HG02759 (cell line): ENCODE measurements around the gene EFEMP1.
"Not testable (repeated sequence)": the region's sequence is repeated elsewhere in the genome, so short reads cannot be mapped to it uniquely, and the experiment has no call there.

ENCODE experiments used
- ATAC-seq: cut with Tn5 transposase; IDR thresholded peaks from one replicate; pipeline ENCODE4 v1.9.1; 2021; ENCODE audit warnings: mild to moderate bottlenecking, moderate library complexity; ENCODE audit not compliant: unreplicated experiment

EFEMP1 gene

DNA sequence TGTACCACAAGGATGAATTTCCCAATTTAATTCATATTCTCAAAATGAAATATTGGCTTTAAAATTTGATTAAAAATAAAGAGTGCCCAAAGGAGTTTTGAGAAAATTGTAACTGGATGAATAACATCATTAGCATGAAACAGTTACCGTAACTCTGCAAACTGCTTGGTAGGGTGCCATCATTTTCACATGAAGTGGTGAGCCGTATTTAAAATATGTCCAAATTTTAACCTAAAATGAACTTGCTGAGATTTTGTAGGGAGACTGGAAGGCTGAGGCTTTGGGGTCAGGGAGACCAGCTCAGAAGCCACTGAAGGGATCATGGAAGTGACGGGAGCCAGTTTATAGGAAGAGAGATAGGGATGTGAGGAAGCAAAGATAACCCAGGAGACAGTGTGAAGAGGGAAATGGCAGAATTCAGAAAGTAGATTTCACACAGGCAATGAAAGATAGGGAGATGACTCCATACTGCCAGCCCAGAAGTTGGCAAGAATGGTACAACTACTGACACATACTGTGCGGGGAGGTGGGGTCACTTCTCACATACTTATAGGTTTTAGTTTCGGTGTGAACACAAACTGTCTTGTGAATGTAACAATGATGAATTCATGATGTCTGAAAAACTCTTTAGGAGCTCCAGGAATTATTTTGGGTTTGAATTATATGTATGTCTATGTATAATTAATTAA lies 53.8 kb downstream of the EFEMP1 start:
- ATAC-seq = no peak

DNA sequence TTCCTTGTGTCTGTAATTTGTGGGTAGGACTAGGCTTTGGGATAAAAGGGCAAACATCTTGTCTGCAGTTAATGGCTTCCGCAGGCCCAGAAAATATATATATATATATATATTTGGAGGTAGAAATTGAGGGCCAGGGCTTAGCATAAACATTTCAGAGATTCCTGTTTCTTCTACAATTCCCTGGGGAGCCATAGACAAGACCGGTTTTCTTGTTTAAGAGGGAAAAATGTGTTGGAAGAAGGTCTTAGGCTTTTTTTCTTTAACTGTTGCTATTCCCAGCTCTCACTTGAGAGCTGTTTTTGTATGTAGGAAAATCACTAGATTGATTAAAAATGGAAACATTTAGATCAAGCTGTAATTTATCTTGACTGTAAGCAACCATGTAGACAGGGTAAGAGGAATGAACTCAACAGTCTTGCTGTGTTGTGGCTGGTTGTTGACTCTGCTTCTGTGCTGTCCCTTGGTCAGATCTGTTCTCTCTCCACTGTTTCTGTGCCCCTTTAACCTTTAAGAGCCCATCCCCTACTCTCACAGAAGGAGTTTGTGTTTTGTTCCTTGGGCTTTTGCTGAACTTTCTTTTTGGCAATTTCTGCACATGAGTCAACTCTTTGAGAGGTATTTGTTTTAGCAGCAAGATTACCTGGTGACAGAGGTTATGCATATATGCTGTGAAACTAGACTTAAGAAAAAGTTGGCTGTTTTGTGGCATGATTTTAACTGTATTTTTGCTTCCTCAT lies 58.3 kb downstream of the EFEMP1 start:
- ATAC-seq = no peak

DNA sequence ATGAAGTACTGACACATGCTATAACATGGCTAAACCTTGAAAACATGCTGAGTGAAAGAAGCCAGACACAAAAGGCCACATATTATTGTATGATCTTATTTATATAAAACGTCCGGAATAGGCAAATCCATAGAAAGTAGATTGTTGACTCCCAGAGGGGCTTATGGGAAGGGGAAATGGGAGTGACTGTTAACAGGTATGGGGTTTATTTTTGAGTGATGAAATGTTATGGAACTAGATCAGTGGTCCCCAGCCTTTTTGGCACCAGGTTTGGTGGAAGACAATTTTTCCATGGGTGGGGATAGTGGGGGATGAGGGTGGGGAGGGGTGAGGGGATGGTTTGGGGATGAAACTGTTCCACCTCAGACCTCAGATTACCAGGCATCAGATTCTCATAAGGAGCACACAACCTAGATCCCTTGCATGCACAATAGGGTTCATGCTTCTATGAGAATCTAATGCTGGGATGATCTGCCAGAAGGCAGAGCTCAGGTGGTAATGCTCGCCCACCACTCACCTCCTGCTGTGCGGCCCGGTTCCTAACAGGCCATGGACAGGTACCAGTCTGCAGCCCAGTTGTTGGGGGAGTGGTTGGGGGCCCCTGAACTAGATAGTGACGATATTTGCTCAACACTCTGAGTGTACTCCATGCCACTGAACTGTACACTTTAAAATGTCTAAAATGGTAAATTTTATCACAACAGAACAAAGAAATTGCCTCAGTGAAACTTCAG lies 59.1 kb downstream of the EFEMP1 start:
- no peak for ATAC-seq

DNA sequence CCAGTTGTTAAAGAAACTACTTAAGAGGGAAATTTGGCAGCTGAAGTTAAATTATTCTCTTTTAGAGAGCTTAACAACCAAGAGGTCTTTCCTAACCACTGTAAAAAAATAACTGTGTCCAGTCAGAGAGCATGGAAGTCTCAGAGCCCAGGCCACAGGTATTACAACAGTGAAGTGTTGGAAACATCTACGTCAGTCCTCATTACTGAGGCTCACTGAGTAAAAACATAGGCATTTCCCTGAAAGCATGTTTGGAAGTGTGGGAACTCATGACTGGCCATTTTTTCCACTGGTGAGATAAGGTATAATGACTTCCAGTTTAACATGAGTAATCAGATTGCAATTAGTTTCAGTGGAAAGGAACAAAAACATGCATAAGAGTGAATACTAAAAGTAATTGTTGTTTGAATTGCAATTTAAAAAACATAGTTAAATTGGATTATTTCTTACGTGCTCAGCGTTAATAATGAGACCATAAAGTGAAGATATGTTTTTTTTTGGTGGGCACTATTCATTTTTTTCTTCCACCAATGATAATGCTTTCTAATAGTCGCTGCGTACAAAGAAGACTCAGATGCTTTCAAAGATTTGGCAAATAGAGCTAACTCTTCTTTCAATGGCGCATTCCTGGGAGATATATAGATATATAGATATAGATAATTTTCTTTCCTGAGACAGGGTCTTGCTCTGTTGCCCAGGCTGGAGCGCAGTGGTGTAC lies 60.8 kb downstream of the EFEMP1 start:
- ATAC-seq = no peak

DNA sequence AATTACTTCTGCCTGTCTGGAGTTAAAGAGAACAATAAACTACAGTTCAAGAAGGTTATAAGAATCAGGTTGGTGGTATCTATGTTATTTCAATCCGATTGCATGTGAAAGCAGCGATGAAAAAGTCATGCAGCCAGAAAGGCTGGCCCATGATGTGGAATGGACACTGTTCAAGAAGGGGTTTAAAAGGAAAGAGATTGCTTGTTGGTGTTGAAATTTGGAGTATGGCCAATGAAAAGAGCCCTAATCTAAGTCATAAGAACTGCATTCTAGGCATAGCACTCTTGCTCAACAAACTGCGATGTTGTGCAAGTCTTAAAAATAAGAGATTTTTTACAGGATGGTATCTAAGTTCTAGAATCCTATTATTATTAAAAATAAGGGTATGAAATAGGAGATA lies 61.3 kb downstream of the EFEMP1 start:
- ATAC-seq = no peak

DNA sequence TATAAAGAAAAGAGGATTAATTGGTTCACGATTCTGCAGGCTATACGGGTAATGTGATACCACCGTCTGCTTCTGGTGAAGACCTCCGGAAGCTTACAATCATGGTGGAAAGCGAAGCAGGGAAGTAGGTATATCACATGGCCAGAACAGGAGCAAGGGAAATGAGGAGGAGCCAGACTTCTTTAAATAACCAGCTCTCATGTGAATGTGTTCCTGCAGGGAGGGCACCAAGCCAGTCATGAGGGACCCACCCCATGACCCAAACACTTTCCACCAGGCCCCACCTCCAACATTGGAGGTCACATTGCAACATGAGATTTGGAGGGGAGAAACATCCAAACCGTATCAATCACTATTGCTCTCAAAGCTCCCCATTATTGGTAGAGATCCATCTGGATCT lies 61.8 kb downstream of the EFEMP1 start:
- no peak for ATAC-seq

DNA sequence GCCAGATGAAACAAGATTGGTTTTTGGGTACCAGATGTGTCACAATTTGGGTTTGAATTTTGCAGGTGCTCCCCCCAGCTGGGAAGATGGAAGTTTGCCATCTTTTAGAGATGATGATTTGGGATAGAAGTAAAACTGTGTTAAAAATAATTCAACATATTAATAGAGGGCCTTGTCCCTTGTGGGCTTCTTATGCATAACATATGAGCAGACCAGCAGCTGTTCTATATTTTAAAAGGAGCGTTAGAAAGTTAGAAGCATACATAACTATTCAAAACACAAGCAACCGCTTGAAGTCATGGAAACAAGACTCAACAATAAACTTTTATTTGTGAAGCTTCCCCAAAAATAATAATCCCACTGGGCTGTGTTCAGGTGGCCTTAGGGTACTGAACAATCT lies 62.8 kb downstream of the EFEMP1 start:
- ATAC-seq = no peak

DNA sequence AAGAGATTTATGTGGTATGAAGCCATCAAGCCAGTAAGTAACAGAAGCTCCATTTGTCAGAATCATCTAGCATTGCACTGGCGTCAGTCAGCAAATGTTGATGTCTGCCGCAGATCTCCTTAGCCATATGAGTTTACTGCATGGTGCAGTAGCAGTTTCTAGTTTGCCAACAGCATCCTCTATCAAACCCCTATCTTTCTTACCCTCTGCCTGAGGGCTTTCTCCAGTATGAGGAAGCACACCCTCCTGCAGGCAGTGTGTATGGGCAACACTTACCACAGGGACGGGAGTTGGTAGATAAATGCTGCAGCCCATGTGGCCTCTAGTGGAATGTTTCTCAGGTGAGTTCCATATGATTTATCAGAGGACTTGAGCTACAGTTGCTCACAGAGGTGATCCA lies 63.7 kb downstream of the EFEMP1 start:
- ATAC-seq = no peak

DNA sequence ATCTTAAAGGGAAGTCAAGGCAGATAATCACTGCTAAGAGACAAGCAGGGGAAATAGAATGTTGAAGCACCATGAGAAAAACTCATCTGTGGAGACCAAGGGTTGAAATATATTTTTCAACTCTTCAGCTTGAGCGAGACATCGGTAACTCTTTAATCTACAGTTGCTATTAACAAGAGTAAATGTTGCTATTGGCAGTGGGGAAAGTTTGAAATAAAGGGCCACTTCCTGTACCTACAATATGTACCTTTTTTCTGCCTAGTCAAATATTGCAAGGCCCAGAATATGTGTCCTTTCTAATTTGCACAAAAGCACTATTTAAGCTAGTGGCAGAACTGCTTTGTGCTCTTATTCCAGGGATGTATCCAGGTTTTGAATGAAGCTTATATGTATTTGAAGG lies 65.8 kb downstream of the EFEMP1 start:
- no peak for ATAC-seq

DNA sequence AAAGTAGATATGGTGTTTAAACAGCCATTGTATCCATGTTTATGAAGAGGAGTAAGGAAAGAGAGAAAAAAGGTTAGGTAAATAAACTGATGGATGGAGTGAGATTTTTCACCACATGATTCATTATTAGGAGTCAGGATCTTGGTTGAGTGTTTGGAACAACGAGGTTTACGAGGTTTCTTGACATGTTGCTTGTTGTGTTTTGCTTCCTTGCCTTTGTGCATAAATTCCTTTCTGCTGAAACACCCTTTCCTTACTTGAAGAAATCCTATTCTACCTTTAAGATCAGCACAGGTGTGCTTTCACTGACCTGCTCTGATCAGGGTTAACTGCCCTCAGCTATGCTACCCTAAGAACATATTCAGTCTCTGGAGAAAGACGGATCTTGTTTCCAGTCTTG lies 66.6 kb downstream of the EFEMP1 start:
- no peak for ATAC-seq

DNA sequence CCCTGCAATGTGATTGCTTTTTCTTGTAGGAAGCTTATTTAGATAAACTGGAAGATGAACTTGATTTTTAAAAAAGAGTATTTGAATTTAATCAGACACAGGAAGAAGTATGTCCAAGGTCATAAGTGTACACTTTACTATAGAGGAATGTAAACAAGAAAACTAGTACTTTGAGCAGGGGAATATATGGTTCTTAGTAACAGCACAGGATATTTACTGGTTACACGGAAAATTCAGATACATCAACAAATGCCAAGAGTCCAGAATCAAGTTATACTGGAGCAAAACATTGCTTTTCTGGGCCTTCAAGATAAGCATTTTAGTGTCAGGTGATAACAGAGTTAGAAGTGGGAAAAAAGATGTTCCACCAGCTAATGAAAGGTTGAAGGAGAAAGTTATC lies 75.5 kb downstream of the EFEMP1 start:
- ATAC-seq = no peak

DNA sequence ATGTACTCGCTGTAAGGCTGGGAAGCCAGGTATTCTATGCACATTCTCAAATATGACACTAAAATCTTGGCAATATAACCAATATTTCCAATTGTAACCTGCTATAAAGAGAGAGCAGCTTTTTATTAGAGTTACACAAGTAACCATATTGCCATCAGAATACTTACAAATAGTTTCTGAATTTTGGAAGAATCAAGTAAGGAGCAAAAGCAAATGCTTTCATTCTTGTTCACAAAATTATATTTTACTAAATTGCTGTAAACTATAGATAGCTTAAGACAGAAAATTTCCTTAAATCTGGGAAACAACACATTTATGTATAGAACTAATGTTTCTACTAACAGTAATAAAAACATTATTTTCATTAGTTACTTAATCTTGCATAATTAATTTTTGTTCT lies 77.2 kb downstream of the EFEMP1 start:
- no peak for ATAC-seq

DNA sequence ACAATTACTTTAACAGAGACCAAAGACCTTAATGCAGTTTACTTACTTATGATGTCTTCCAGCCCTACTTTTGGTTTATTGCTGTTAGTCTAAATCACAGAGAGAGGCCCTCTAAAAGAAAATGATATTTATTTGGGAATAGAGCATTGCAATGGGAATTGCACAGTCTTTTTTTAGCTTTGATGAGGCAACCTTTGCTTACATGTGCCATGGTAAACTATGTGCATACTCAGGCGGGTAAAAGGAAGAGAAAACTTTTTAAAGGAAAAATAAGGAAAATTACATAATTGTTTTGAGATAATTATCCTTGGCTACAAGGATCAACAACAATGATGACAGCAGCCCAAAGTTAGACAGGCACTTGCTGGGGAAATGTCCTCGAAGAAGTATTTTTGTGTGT lies 78.6 kb downstream of the EFEMP1 start:
- no peak for ATAC-seq

DNA sequence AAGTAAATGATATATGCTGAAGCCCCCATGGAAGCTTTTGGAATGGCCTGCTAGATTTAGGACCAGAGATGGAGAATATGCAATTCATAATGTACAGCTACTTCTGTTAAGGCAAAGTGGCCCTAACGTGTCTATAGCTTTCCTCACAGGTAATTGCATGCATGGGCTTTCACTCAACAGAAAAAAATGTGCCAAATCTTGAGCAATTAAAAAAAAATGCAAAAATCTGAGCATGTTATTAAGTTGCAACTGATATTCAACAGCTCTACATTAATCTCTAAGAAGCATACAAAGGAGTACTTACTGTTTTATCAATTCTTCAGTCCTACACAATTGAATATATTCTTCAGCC lies 79.6 kb downstream of the EFEMP1 start:
- ATAC-seq = no peak

DNA sequence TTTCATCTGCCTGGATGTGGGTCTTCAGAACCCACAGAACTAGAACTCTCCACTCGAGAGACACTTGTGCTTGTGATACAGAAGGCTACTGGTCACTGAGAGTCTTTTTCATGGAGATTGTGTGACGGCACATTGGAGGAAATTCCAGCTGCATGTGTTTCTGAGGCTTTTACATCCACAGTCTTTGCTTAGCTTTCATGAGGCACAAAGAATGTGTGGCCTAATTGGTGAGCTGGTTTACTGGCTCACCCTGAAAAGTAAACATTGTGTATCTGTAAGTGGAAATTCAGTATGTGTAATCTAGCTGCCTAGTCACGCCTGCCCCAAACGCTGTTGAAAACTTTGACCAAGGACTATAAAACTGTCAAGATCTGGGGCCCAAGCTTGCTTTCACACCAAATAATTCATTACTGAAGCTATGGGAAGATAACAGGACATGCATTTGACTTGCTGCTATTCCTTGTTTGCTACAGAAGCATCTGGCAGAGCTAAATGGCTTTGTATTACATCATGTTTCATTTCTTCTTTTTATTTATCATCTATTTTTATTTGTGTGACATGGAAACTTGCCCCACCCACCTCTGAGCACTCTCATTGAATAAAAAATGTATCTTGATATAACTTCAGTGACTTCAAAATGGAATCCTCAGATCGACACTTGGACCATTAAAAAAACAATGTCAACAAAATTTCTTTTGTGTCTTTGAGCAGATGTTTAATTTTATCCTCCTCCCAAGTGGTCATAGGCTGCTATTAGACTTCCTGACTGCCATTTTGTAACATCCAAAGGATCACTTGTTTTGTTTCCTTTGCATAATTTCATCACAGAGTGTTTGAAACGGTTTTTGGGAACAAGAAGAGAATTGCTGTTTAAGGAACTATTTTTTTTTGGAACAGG lies 80.2 kb downstream of the EFEMP1 start:
- no peak for ATAC-seq

DNA sequence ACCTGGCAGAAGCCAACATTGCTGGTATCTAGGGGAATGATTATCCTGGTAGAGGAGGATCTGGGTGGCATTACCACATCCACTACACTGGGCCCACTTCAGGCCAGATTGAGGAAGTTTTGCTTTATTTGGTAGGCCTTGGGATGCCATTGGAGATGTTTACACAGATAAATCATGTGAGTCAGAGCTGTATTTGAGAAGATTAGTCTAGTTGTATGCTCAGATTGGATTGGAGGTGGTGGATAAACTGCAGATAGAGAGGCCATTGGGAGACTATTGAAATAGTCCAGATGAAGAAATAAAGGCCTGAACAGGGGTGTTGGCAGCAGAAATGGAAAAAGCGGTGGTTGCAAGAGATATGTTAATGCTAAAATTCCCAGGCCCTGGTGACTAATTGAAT lies 81.5 kb downstream of the EFEMP1 start:
- no peak for ATAC-seq

DNA sequence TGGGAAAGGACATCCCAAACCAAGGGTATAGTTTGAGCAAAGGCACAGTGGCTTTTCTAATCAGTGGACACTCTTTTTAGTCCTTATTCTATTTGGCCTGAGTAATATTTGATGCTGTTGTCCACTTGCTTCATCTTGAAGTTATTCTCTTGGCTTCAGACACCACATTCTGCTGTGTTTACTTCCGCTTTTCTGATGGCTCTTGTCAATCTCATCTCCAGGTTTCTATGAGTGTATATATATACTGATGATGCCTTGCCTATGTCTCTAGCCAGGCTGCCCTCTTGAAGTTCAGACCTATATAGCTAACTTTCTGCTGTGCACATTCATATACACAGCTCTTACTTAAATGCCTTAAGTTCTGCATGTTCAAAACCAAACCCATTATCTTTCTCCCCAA lies 83.1 kb downstream of the EFEMP1 start:
- ATAC-seq = no peak

DNA sequence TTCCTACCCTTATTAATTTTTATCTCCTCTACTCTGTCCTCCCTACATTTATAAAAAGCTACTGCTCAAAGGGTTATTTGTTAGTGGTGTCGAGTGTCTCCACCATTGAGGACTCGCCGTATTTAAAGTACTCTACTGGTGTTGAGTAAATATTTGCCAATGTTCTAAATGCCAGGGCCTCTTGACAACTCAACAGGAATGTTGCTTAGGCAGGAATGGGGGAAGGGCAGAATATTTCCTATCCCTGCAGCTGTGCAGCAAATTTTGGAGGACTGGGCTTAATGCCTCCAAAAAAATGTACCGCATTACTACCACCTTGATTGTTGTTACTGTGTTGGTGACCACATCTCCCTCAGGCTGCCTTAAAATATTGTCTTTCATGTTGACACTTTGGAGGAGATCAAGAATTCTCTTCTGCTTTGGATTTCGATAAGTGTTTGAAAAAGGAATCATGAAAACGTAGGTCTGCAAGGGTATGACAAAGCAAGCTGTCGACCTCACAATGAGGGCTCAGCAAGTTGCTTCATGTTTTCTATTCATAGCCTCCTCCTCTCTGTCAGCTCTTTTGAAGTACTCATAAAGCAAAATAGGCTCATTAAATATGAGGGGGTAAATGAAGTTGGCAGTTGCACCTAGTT lies 84.3 kb downstream of the EFEMP1 start:
- ATAC-seq = no peak

DNA sequence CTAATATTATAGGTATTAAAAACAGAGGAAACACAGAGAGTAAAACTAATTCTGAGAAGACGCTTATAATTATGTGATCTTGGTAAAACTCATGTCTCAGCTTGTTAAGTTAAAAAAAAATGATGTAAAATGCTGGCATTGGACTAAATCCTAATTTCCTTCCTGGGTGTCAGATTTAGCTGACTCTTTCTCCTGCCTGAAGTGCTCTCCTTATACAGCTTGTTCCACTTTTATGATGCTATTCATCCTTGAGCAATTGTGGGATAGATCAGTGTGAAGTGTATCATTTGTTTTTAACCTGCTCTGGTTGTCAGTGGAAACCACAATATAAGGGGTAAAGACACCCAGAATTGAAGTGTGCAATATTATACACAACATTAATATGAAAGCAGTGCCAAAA lies 84.9 kb downstream of the EFEMP1 start:
- ATAC-seq = no peak

DNA sequence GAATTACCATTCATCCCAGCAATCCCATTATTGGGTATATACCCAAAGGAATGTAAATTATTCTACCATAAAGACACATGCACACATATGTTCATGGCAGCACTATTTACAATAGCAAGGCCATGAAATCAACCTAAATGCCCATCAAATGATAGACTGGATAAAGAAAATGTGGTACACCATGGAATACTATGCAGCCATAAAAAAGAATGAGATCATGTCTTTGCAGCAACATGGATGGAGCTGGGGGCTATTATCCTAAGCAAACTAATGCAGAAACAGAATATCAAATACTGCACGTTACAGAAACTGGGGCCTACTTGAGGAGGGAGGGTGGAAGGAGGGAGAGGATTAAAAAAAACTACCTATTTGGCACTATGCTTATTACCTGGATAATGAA lies 85.5 kb downstream of the EFEMP1 start:
- ATAC-seq = not testable (repeated sequence)
